PC-3 (cell line): ENCODE results near the gene CACHD1. TPM values are rescaled to one million over a fixed set of nuclear protein-coding genes. Genes with fewer than 3 reads are reported as not detected.
A peak's percentile ranks its signal among the peaks of the same experiment; 100 is the strongest.

Source experiments
- ATAC-seq: fragments of 200-7000 bp; cut with Tn5 transposase; 2 replicates; pipeline ENCODE4 v1.9.1; 2020; ENCODE audit warnings: mild to moderate bottlenecking, moderate library complexity
- BruUV-seq: library from RNA; stranded (reverse); fragments of 400-500 nt; replicated peaks from 2 replicates; lab custom pipeline; 2021; lab: Mats Ljungman, UMichigan
- CTCF ChIA-PET: fragments of 300-600 bp; sonication (Branson Sonifier 250); formaldehyde crosslinking; loops from one replicate; lab custom pipeline; 2022; ENCODE audit warnings: antibody characterized with exemption; lab: Charles Lee
- POLR2A ChIA-PET: fragments of 300-600 bp; sonication (Branson Sonifier 250); formaldehyde crosslinking; loops from one replicate; lab custom pipeline; 2022; ENCODE audit warnings: antibody characterized with exemption; ENCODE audit not compliant: unreplicated experiment; lab: Charles Lee
- DNase-seq: peaks from one replicate; pipeline ENCODE4 v3.0.0-alpha.2; 2015
- H2AFZ ChIP-seq: fragments of 300-600 bp; sonication (generic); 2 replicates; pipeline ENCODE4 v1.6.0; 2016; ENCODE audit warnings: antibody characterized with exemption, low read length
- H3F3A ChIP-seq: fragments of 300-600 bp; sonication (generic); one replicate; pipeline ENCODE4 v1.6.0; 2017; ENCODE audit warnings: antibody characterized with exemption, low read length, control low read depth, mild to moderate bottlenecking; ENCODE audit not compliant: unreplicated experiment
- H3K27ac ChIP-seq: fragments of 300-600 bp; sonication (generic); 2 replicates; pipeline ENCODE4 v1.5.1; 2016; ENCODE audit warnings: mild to moderate bottlenecking, low read length
- H3K27me3 ChIP-seq: fragments of 300-600 bp; sonication (generic); 2 replicates; pipeline ENCODE4 v1.6.1; 2016; ENCODE audit warnings: low read length, mixed read lengths
- H3K36me3 ChIP-seq: fragments of 300-600 bp; sonication (generic); 2 replicates; pipeline ENCODE4 v1.6.1; 2016; ENCODE audit warnings: low read depth, mixed run types, low read length, mixed read lengths
- H3K4me1 ChIP-seq: fragments of 300-600 bp; sonication (generic); 2 replicates; pipeline ENCODE4 v1.5.1; 2016; ENCODE audit warnings: low read length; ENCODE audit not compliant: insufficient read depth
- H3K4me2 ChIP-seq: fragments of 300-600 bp; sonication (generic); 2 replicates; pipeline ENCODE4 v1.6.0; 2016; ENCODE audit warnings: low read length
- H3K4me3 ChIP-seq: fragments of 300-600 bp; sonication (generic); 2 replicates; pipeline ENCODE4 v1.5.1; 2016; ENCODE audit warnings: mild to moderate bottlenecking, low read length, mixed read lengths
- H3K79me2 ChIP-seq: fragments of 300-600 bp; sonication (generic); 2 replicates; pipeline ENCODE4 v1.6.1; 2017; ENCODE audit warnings: low read length, mixed read lengths
- H3K9ac ChIP-seq: fragments of 300-600 bp; sonication (generic); 2 replicates; pipeline ENCODE4 v1.6.0; 2016; ENCODE audit warnings: mild to moderate bottlenecking, low read length
- H3K9me2 ChIP-seq: fragments of 300-600 bp; sonication (generic); replicated peaks from 2 replicates; pipeline ENCODE4 v1.6.1; 2016; ENCODE audit warnings: mixed run types, low read length, mixed read lengths
- H3K9me3 ChIP-seq: fragments of 300-600 bp; sonication (generic); 2 replicates; pipeline ENCODE4 v1.6.1; 2016; ENCODE audit warnings: low read length, mixed read lengths
- H4K20me1 ChIP-seq: fragments of 300-600 bp; sonication (generic); 2 replicates; pipeline ENCODE4 v1.6.1; 2016; ENCODE audit warnings: low read length, mixed read lengths
- CTCF ChIP-seq: fragments of 300-600 bp; sonication (generic); conservative IDR thresholded peaks from 2 replicates; pipeline ENCODE4 v1.5.1; 2017; ENCODE audit warnings: antibody characterized with exemption, low read depth, mild to moderate bottlenecking, low read length
- EZH2 ChIP-seq: fragments of 300-600 bp; sonication (generic); IDR thresholded peaks from one replicate; pipeline ENCODE4 v1.6.1; 2017; ENCODE audit warnings: antibody characterized with exemption, mild to moderate bottlenecking, low read length; ENCODE audit not compliant: unreplicated experiment
- EZH2phosphoT487 ChIP-seq: fragments of 300-600 bp; sonication (generic); IDR thresholded peaks from 2 replicates; pipeline ENCODE4 v1.6.1; 2018; ENCODE audit warnings: mild to moderate bottlenecking, antibody characterized with exemption, low read length, borderline replicate concordance
- intact Hi-C: fragments of 100-400 bp; cut with micrococcal nuclease; formaldehyde crosslinking; loops from 2 replicates; pipeline ENCODE4 v1.9.0; 2023
- total RNA-seq: library from RNA; depleted of rRNA; stranded (reverse); fragments of >200 nt; gene quantifications from 2 replicates; pipeline ENCODE4 v1.2.3, GENCODE V29; 2014

CACHD1 gene
- total RNA-seq, 1 experiment from 2014 or later, result 6.6 TPM

- Histone ChIP-seq H3K36me3 (no peaks in the 10 kb centered on the region), H3K9me2 (no peaks in the 10 kb centered on the region), H3K27me3 (no peaks in the 10 kb centered on the region), H3K4me3 (no peak overlapping the region), H3K4me1 (peaks cover 37% of the 10 kb centered on the region), H3K9ac (no peak overlapping the region), H3K9me3 (no peaks in the 10 kb centered on the region), H2AFZ (no peak overlapping the region), H3K27ac (no peak overlapping the region), H3F3A (no peaks in the 10 kb centered on the region), H3K79me2 (peaks cover 29% of the 10 kb centered on the region), H4K20me1 (peaks cover 3% of the 10 kb centered on the region; the same call in 1 of the 2 replicates), H3K4me2 (peak overlapping the region; percentile 87; the same call in 1 of the 2 replicates)
- no TSS peak for BruUV-seq
- CTCF ChIA-PET, result no interaction called here
- TF ChIP-seq EZH2 (no peak), EZH2phosphoT487 (no peak), CTCF (no peak)
- intact Hi-C loops, result loop anchor here (5.0 kb wide), 4 partner anchors 109 to 349 kb away; no protein-coding TSS in a partner anchor
- no peak for ATAC-seq
- DNase-seq, result no peak
- POLR2A ChIA-PET, result no interaction called here
Measured at GRCh38 chr1:64472805-64473204, 2.9 kb downstream of the CACHD1 start.

GRCh38 chr1:64473367-64473766 is 3.4 kb downstream of the CACHD1 start:
- Histone ChIP-seq H3F3A (no peaks in the 10 kb centered on the region), H3K79me2 (peaks cover 32% of the 10 kb centered on the region), H3K27ac (no peak overlapping the region), H3K4me1 (peaks cover 37% of the 10 kb centered on the region), H3K9me2 (no peaks in the 10 kb centered on the region), H3K9me3 (no peaks in the 10 kb centered on the region), H3K4me2 (no peak overlapping the region), H3K4me3 (no peak overlapping the region), H4K20me1 (peaks cover 3% of the 10 kb centered on the region; the same call in 1 of the 2 replicates), H3K27me3 (no peaks in the 10 kb centered on the region), H3K36me3 (no peaks in the 10 kb centered on the region), H2AFZ (no peak overlapping the region), H3K9ac (no peak overlapping the region)
- no peak for TF ChIP-seq EZH2phosphoT487
- no peak for TF ChIP-seq CTCF
- TF ChIP-seq EZH2, result no peak
- DNase-seq (no peak), ATAC-seq (no peak)
- CTCF ChIA-PET, result no interaction called here
- BruUV-seq, result no TSS peak
- POLR2A ChIA-PET, result no interaction called here
- intact Hi-C loops, result loop anchor here (5.0 kb wide), 4 partner anchors 109 to 349 kb away; no protein-coding TSS in a partner anchor

GRCh38 chr1:64474133-64474532 is 4.2 kb downstream of the CACHD1 start:
- BruUV-seq, result no TSS peak
- CTCF ChIA-PET, result no interaction called here

More at GRCh38 chr1:64474133-64474532, 4.2 kb downstream of the CACHD1 start:
- H3K9me2 ChIP-seq, result no peaks in the 10 kb centered on the region
- intact Hi-C loops, result loop anchor here (5.0 kb wide), 4 partner anchors 108 to 348 kb away; no protein-coding TSS in a partner anchor
- no peak overlapping the region for H3K27ac ChIP-seq
- H3K27me3 ChIP-seq, result no peaks in the 10 kb centered on the region
- H3K4me2 ChIP-seq, result no peak overlapping the region
- no peaks in the 10 kb centered on the region for H3F3A ChIP-seq
- H3K9me3 ChIP-seq, result no peaks in the 10 kb centered on the region
- DNase-seq (no peak), ATAC-seq (no peak)
- no peak for TF ChIP-seq EZH2phosphoT487
- TF ChIP-seq CTCF, result no peak
- TF ChIP-seq EZH2, result no peak
- H3K36me3 ChIP-seq, result no peaks in the 10 kb centered on the region
- H3K79me2 ChIP-seq, result peaks cover 32% of the 10 kb centered on the region
- no peak overlapping the region for H2AFZ ChIP-seq
- no peak overlapping the region for H3K9ac ChIP-seq
- peaks cover 3% of the 10 kb centered on the region; the same call in 1 of the 2 replicates for H4K20me1 ChIP-seq
- POLR2A ChIA-PET, result no interaction called here
- H3K4me1 ChIP-seq, result peaks cover 37% of the 10 kb centered on the region
- H3K4me3 ChIP-seq, result no peak overlapping the region
